Measurements from ENCODE around the gene TARM1.

- TF ChIP-seq POLR2A (IDR thresholded peaks at IDR 0.05) (no peak), CTCF (IDR thresholded peaks at IDR 0.05) (no peak)
Measured at GRCh38 chr19:54114340-54115108, 33.4 kb upstream of the TARM1 start.

All from uterus (tissue), 2 donors.